Inflammatory macrophage treated with lipopolysaccharide for 4 hours (primary cell): Measurements from ENCODE around the gene HOMEZ.
A peak's percentile ranks its signal among the peaks of the same experiment; 100 is the strongest.
"Not testable (repeated sequence)": the region's sequence is repeated elsewhere in the genome, so short reads cannot be mapped to it uniquely, and the experiment has no call there.

Experiments
- DNase-seq: peaks from one replicate; pipeline ENCODE4 v3.0.0-alpha.2; 2020

HOMEZ gene, protein sequence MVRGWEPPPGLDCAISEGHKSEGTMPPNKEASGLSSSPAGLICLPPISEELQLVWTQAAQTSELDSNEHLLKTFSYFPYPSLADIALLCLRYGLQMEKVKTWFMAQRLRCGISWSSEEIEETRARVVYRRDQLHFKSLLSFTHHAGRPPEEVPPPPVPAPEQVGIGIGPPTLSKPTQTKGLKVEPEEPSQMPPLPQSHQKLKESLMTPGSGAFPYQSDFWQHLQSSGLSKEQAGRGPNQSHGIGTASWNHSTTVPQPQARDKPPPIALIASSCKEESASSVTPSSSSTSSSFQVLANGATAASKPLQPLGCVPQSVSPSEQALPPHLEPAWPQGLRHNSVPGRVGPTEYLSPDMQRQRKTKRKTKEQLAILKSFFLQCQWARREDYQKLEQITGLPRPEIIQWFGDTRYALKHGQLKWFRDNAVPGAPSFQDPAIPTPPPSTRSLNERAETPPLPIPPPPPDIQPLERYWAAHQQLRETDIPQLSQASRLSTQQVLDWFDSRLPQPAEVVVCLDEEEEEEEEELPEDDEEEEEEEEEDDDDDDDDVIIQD

DNA sequence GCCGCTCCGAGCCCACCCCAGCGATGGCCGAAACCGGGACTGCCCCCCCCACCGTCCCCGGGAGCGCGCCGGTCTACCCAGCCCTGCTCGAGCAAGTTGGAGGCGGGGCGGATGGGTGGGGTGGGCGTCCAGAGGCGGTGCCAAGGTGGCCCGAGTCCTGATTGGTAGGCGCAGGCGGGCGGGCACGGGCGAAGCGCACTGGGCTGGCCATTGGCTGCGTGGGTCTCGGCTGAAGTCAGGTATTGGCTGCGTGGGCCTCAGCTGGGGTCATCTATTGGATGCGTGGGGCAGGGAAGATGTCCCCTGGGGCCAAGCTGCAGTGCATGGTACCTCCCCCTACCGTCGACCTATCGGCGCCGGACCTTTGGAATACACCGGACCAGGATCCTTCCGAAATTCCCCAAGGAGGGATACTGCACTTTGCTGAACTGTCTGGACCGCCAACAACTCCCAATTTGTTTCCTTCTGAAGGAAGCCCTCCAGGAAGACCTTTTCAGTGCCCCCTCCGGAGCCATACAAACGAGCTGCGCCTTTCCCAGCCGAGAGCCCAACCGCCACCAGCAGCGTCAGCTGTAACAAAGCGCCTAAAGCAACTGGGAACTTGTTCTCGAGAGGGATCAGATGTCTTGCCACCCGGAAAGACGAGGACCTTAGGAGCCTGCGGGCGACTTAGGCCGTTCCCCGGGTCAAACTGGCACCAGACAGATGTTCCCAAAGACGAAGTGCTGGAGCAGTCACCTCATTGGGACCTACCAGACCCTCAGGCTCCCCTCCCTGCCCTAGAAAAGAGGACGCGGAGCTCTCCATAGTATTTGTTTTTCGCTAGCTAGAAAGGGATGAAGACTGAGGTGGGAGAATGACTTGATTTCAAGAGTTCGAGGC is at the start of gene HOMEZ:
TSS of gene HOMEZ (minus strand) at position 113 of the 882 bp plus-strand sequence. CDS start 180 bp downstream, outside the sequence.
- peak; percentile 99 for DNase-seq

DNA sequence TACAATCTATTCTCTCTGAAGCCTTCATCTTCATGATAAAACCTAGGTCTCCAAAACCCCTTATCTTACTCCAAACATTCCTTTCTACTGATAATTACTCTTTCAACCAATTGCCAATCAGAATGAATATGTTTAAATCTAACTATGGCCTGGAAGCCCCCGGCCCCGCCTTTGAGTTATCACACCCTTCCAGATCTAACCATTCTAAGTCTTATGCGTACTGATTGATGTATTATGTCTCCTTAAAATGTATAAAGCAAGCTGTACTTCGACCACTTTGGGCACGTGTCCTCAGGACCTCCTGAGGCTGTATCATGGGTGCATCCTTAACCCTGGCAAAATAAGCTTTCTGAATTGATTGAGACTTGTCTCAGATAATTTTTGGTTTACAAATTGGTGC is 49.7 kb upstream of the HOMEZ start:
- no peak for DNase-seq

DNA sequence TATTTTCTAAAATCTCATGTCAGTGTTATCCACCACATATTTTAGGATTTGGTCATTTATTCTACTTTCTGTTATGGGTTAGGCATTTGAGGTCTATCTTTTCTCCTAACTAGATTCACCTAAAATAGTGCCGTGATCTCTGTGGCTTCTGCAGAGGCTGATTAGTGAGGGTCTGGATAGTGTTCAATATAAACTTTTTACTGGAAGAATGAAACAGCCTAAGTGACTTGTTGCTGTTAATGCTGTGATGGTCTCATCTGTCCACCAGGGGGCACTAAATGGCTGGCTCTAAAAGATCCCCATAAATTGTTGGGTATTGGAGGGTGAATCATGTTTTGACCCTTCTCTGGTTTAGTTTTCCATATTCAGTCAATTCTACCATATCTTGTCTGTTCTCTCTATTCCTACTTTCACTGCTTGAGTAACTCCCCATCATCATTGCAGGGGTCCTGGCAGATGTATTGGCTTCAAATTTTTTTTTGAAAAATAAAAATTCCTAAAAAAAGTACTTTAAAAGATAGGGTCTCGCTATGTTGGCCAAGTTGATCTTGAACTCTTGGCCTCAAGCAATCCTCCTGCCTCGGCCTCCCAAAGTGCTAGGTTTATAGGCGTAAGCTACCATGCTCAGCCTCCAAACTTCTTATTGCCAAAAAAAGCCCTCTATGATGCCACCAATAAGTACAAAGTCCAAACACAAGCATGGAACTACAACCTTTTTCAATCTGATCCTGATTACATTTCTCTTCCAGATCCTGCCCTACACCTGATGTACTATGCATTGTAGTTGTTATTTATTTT is 42.2 kb upstream of the HOMEZ start:
- DNase-seq = peak; percentile 70

DNA sequence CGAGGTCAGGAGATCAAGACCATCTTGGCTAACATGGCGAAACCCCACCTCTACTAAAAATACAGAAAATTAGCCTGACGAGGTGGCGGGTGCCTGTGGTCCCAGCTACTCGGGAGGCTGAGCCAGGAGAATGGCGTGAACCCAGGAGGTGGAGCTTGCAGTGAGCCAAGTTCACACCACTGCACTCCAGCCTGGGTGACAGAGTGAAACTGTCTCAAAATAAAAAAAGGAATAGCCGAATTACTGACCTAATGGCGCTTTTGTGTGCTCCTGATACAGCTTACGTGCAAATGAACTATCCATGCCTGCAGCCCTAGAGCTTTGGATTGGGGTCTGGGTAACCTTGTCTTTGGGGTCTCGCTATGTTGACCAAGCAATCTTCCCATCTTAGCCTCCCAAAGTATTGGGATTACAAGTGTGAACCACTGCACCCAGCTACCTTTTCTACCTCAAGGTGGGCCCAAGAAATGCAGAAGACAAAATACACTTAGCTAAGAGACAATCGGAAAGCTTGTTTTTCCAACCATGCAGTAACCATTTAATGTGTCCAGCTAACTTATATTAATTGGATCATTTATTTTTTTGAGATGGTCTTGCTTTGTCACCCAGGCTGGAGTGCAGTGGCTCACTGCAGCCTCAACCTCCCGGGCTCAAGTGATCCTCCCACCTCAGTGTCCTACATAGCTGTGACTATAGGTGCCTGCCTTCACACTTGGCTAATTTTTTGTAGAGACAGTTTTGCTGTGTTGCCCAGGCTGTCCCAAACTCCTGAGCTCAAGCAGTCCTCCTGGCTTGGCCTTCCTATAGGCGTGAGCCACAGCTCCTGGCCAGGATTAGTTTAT is 40.8 kb upstream of the HOMEZ start:
- no peak for DNase-seq

DNA sequence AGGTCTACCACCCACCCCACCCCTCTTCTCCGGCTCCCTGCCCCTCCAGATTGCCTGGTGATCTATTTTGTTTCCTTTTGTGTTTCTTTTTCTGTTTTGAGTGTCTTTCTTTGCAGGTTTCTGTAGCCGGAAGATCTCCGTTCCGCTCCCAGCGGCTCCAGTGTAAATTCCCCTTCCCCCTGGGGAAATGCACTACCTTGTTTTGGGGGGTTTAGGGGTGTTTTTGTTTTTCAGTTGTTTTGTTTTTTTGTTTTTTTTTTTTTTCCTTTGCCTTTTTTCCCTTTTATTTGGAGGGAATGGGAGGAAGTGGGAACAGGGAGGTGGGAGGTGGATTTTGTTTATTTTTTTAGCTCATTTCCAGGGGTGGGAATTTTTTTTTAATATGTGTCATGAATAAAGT is 39.8 kb upstream of the HOMEZ start:
- DNase-seq = not testable (repeated sequence)

DNA sequence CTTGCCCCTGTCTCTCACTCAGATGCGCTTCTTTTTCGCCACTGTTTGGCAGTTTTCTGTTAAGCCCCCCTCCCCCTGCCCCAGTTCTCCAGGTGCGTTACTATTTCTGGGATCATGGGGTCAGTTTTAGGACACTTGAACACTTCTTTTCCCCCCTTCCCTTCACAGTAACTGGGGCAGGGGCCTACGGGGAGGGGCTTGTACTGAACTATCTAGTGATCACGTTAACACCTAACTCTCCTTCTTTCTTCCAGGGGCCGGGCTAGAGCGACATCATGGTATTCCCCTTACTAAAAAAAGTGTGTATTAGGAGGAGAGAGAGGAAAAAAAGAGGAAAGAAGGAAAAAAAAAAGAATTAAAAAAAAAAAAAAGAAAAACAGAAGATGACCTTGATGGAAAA is 39.1 kb upstream of the HOMEZ start:
- no peak for DNase-seq

DNA sequence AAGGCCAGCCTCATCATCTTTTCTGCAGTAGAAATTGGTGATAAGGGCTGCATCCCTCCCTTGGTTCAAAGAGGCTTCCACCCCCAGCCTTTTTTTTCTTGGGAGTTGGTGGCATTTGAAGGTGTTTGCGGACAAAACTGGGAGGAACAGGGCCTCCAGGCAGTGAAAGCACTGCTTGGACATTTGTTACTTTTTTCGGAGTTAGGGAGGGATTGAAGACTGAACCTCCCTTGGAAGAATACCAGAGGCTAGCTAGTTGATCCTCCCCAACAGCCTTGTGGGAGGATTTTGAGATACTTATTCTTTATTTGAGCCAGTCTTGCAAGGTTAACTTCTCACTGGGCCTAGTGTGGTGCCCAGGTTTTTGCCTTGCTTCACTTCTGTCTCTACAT is 38.5 kb upstream of the HOMEZ start:
- DNase-seq = no peak

DNA sequence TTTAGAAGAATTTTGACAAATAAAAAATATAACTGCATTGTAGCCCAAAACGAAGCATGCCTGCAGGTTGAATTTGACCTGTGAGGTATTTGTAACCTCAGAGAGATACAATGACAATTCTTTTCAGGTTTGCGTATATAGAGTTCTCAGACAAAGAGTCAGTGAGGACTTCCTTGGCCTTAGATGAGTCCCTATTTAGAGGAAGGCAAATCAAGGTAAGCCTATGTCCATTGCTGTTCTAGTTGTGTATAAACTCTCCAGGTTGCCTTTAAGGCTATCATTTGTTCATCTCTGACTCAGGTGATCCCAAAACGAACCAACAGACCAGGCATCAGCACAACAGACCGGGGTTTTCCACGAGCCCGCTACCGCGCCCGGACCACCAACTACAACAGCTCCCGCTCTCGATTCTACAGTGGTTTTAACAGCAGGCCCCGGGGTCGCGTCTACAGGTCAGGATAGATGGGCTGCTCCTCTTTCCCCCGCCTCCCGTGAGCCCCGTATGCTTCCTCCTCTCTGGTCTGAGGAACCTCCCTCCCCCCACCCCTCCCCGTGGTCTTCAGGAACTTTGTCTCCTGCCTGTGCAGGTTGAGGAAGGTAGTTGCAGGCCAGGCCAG is 38.0 kb upstream of the HOMEZ start:
- DNase-seq = no peak

DNA sequence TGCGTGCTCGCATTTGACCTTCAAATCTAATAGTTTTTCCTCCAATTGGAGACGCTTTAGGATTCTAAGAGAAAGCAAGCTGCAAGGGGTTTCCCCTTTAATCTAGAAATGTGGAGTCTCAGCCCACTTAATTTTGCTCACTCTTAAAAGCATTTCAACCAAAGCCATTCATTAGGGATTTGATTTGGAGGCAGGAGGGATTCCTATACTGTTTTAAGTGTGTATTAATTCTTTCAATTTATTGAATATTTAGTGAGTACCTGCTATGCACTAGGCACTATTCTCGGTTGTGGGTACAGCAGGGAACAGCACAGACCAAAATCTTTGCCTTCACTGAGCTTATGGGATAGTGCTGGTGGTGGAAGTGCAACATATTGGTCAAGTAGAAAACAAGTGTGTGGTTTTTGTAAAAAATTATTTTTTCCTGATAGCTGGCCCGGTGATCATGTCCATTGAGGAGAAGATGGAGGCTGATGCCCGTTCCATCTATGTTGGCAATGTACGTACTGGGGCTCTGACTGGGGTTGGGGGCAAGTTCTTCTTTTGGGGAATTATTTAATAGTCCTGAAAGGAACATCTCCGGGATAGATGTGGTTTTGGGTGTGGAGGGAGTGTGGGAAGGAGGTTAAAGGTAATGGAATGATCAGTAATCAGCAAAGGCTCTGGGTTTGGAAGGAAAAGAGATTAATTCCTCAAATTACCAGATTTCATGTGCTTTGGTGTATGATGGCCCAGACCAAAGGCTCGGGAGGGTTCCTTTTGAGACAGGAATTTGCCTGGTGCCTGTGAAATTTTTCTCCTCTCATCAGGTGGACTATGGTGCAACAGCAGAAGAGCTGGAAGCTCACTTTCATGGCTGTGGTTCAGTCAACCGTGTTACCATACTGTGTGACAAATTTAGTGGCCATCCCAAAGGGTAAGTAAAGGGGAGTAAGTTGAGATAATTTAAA is 36.9 kb upstream of the HOMEZ start:
- DNase-seq = peak; percentile 13

DNA sequence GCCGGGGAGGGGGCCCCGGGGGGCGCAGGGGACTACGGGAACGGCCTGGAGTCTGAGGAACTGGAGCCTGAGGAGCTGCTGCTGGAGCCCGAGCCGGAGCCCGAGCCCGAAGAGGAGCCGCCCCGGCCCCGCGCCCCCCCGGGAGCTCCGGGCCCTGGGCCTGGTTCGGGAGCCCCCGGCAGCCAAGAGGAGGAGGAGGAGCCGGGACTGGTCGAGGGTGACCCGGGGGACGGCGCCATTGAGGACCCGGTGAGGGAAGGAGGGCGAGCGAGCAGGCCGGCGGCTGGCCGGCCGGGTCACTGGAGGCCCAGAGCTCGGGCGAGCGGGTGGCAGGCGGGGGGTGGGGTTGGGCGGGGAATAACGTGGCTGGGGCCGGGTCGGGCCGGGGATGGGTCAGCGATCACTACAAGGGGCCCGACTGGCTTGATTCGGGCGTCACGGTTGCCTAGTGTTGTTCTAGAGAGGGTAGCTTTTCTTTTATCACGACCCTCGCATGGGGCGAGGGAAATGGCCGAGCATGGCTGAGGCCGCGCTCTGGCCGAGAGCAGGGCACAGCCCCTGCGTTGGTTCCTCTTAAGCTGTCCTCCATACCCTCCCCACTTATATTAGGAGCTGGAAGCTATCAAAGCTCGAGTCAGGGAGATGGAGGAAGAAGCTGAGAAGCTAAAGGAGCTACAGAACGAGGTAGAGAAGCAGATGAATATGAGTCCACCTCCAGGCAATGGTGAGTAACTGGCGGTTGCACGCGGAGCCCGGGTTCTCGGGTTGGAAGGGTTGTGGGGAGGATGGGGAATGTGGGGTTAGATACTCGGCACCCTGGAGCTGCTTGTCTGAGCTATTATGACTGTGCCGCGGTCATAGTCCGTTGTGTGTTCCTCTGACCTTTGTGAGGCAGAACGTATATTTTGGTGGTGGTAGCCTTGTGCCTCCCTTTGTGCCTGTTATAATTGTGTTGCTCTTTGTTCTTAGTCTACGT is 35.9 kb upstream of the HOMEZ start:
- DNase-seq = peak; percentile 22

DNA sequence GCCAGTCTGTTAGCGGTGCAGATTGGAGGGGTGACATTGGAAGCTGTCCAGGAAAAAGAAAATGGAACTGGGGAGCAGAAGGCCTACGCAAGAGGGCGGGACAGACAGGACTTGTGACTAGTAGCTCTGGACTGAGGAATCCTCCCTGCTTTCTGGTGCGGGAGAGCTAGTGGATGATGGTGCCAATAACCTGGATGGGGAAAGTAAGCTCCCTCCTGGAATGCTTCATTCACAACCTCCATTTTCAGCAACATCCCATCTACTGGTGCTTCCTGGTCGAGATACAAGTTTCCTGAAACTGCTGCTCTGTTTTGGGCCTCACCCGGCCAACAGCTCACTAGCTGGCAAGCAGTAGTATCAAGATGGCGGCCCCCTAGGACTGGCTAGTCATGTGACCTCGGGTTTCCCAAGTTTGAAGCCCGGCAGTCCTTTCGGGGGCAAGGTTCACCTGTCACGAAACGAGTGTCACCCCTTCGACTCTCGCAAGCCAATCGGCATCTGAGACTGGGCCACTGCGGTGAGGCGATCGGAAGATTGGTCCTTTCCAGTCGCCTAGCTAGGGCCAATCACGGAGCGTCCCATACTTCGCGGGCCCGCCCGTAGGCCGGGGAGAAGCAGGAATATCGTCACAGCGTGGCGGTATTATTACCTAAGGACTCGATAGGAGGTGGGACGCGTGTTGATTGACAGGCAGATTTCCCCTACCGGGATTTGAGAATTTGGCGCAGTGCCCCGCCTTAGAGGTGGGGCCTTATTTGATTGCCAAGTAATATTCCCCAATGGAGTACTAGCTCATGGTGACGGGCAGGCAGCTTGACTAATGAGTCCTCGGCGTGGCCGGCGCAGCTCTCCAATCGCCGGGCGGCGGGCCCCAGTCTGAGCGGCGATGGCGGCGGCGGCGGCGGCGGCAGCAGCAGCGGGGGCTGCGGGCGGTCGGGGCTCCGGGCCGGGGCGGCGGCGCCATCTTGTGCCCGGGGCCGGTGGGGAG is 34.9 kb upstream of the HOMEZ start, which contains the start of gene PABPN1:
TSS of gene PABPN1 (plus strand) at position 874 of the 988 bp plus-strand sequence. CDS start at position 887, 13 bp downstream.
- peak; percentile 100 for DNase-seq

DNA sequence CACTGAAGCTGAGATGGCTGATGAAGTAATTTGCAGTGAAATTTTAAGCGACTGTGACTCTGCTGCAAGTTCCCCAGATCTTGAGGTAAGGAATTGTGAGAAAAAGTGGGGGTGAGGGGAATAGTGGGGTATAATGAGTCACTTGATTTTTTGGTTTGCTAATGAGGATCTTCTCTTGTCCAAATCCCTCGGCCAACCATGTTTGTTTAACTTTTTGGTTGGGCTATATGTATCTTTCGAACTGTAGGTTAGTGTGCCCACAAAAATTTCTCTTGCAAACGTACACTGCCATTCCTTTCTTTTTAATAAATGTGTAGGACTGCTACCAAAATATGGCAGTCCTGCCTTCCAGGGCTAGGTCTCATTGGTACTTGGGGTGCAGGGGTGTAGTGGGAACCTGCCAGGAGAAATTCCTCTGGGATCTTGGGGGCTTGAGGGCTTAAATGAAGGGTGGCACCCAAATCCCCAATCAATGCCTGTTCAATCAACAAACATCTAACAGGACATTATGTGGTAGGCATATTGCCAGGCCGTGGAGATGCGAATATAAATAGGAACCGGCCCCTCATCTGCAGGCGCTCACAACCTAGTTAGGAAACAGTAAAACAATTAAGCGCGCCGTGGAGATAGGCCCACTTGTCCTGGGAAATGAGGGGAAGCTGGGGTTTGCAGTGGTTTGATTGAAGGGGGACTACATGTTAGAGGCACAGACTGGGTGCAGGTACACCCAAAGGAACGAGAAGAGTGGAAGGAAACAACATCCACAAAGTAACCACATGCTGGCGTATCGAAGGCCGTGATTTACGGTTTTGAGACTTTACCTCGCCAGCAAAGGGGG is 34.0 kb upstream of the HOMEZ start:
- DNase-seq = no peak

DNA sequence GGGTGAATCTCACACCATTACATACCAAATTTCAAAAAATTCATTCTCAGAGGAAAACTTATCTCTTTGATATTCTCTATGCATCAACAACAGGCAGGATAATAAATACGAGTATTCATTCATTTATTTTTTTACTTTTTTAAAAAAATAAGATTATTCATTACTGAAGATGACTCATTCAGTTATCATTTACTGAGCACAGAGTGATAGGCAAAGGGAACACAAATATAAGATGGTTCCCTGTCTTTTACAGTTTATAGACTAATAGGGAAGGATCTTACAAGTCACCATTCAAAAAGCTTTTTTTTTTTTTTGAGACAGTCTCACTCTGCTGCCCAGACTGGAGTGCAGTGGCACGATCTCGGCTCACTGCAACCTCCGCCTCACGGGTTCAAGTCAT is 30.4 kb upstream of the HOMEZ start:
- no peak for DNase-seq

DNA sequence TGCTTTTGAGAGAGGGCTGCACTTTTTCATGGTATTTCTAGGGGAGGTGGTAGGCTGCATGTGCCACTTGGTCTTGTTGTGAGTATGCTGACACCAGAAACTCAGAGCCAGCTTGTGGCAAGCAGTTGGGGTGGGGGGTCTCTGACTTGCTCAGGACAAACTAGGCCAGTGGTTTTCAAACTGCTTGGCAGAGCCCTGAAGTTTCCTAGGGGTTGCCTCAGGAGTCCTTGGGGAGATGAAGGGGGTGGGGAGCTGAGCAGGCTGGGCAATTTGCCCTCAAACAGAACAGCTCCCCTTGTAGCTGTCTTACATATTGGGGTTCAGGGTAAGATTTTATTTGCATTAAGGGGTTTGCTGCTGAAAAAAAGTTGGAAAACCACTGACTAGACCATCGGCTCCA is 24.6 kb upstream of the HOMEZ start:
- DNase-seq = no peak

DNA sequence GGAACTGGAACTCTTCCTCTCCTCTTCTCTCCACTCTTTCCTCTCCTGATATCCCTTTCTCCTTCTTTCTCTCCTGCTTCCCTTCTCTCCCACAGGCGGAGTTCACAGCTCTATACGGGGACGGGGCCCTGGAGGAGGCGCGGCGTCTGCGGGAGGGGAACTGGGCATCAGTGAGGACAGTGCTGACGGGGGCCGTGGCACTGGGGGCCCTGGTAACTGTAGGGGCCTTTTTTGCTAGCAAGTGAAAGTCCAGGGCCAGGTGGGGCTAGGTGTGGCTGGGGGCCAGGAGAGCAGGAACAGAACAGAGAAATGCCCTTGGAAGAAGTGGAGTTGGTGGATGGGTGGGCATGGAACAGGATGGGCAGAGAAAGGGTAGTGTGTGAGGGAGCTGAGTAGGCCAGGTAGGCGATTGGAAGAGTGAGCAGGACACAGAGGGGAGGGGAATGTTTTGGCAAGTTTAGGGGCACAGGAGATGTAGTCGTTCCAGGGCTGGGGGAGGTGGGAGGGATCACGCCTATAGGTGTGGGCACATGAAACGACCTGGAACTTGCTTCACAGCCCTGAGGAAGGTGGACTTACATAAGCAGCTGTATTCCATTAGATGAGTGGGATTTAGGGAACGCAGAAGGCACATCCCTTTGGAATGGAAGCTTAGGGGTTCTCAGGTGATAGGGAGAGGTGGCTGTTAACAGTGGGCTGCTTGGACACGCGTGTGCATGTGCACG is 23.0 kb upstream of the HOMEZ start:
- DNase-seq = no peak
